DMS114 treated with DMSO at 0.1 percent for 48 hours (cell line): ENCODE results near the gene TUBAL3.
"Not testable (repeated sequence)": the region's sequence is repeated elsewhere in the genome, so short reads cannot be mapped to it uniquely, and the experiment has no call there.

Source experiments
- DNase-seq: peaks from one replicate; lab custom pipeline; 2025; ENCODE audit not compliant: unreplicated experiment; lab: John Stamatoyannopoulos, UW

Gene TUBAL3

GRCh38 chr10:5381187-5381586 lies 23.4 kb downstream of the TUBAL3 start:
- DNase-seq, result no peak

- not testable (repeated sequence) for DNase-seq
These were observed 24.2 kb downstream of the TUBAL3 start for GRCh38 chr10:5380395-5380794.

- not testable (repeated sequence) for DNase-seq
These were observed 25.4 kb downstream of the TUBAL3 start for GRCh38 chr10:5379202-5379601.

GRCh38 chr10:5376450-5376849 lies 28.2 kb downstream of the TUBAL3 start:
- no peak for DNase-seq

- no peak for DNase-seq
These were observed 30.6 kb downstream of the TUBAL3 start for GRCh38 chr10:5373891-5374611.

- DNase-seq, result no peak
These were observed 31.3 kb downstream of the TUBAL3 start for GRCh38 chr10:5373307-5373706.

GRCh38 chr10:5370493-5371352 lies 33.9 kb downstream of the TUBAL3 start:
- no peak for DNase-seq

- DNase-seq, result no peak
These were observed 35.1 kb downstream of the TUBAL3 start for GRCh38 chr10:5369362-5370158.

- DNase-seq, result no peak
These were observed 38.7 kb downstream of the TUBAL3 start for GRCh38 chr10:5365928-5366327.

- no peak for DNase-seq
These were observed 39.7 kb downstream of the TUBAL3 start, which contains the start of gene UCN3 for GRCh38 chr10:5364890-5365338. Gene UCN3, plus strand, starts transcription at chr10:5364966. Its CDS starts 8,755 bp downstream, at chr10:5373721.

GRCh38 chr10:5364374-5364773 lies 40.3 kb downstream of the TUBAL3 start:
- DNase-seq, result no peak

GRCh38 chr10:5362873-5363272 lies 41.8 kb downstream of the TUBAL3 start:
- no peak for DNase-seq

GRCh38 chr10:5361966-5362365 lies 42.7 kb downstream of the TUBAL3 start:
- DNase-seq, result no peak

- DNase-seq, result no peak
These were observed 44.2 kb downstream of the TUBAL3 start for GRCh38 chr10:5360318-5360915.

GRCh38 chr10:5356302-5356763 lies 48.3 kb downstream of the TUBAL3 start:
- DNase-seq, result no peak

GRCh38 chr10:5355594-5356301 lies 48.9 kb downstream of the TUBAL3 start:
- no peak for DNase-seq

GRCh38 chr10:5354068-5354467 lies 50.6 kb downstream of the TUBAL3 start:
- no peak for DNase-seq

- no peak for DNase-seq
These were observed 55.3 kb downstream of the TUBAL3 start for GRCh38 chr10:5349362-5349761.

GRCh38 chr10:5346881-5347280 lies 57.7 kb downstream of the TUBAL3 start:
- no peak for DNase-seq

- DNase-seq, result no peak
These were observed 59.9 kb downstream of the TUBAL3 start for GRCh38 chr10:5344746-5345145.
